NCI-H1417 (cell line): ENCODE measurements around the gene ZNF335.
A peak's percentile ranks its signal among the peaks of the same experiment; 100 is the strongest.

Experiments
- DNase-seq, 3 experiments: peaks; one replicate each; lab custom pipeline; 2025; lab: John Stamatoyannopoulos, UW

ZNF335 gene

GRCh38 chr20:45971675-45972499 is at the start of gene ZNF335:
Gene ZNF335, minus strand, starts transcription at chr20:45972203. Its CDS starts 793 bp downstream, at chr20:45971410.
- DNase-seq: peak; percentile 95 to 99 (median 99)

- no peak for DNase-seq
These were observed 48.6 kb upstream of the ZNF335 start for GRCh38 chr20:46020555-46020954.

- no peak for DNase-seq
These were observed 46.6 kb upstream of the ZNF335 start for GRCh38 chr20:46018611-46019010.

- DNase-seq: no peak
These were observed 46.1 kb upstream of the ZNF335 start for GRCh38 chr20:46018112-46018511.

- DNase-seq: no peak
These were observed 45.3 kb upstream of the ZNF335 start for GRCh38 chr20:46017272-46017671.

- peak in 1 of 3 experiments; percentile 30 for DNase-seq
These were observed 42.8 kb upstream of the ZNF335 start for GRCh38 chr20:46014517-46015396.

- DNase-seq: peak; percentile 90 to 95 (median 94)
These were observed 42.0 kb upstream of the ZNF335 start for GRCh38 chr20:46013829-46014516.

GRCh38 chr20:46013322-46013828 is 41.4 kb upstream of the ZNF335 start:
- peak in 1 of 3 experiments; percentile 83 for DNase-seq

- no peak for DNase-seq
These were observed 40.9 kb upstream of the ZNF335 start for GRCh38 chr20:46012921-46013320.

- no peak for DNase-seq
These were observed 39.9 kb upstream of the ZNF335 start for GRCh38 chr20:46011631-46012482.

GRCh38 chr20:46010491-46011391 is 38.7 kb upstream of the ZNF335 start:
- no peak for DNase-seq

GRCh38 chr20:46009816-46010215 is 37.8 kb upstream of the ZNF335 start:
- DNase-seq: no peak

GRCh38 chr20:46007671-46008070 is 35.7 kb upstream of the ZNF335 start:
- no peak for DNase-seq

- DNase-seq: no peak
These were observed 35.0 kb upstream of the ZNF335 start for GRCh38 chr20:46006964-46007363.

GRCh38 chr20:46006022-46006705 is 34.2 kb upstream of the ZNF335 start:
- no peak for DNase-seq

- DNase-seq: peak; percentile 16 to 83 (median 46)
These were observed 33.0 kb upstream of the ZNF335 start for GRCh38 chr20:46004889-46005473.

- no peak for DNase-seq
These were observed 32.2 kb upstream of the ZNF335 start for GRCh38 chr20:46004187-46004586.

GRCh38 chr20:46002008-46002407 is 30.0 kb upstream of the ZNF335 start:
- DNase-seq: no peak

- DNase-seq: no peak
These were observed 29.5 kb upstream of the ZNF335 start for GRCh38 chr20:46001498-46001897.
